IPS-20b (cell line): ENCODE data around the gene CSAG2.
"Not testable (repeated sequence)": the region's sequence is repeated elsewhere in the genome, so short reads cannot be mapped to it uniquely, and the experiment has no call there.

Experiments
- H3K27ac ChIP-seq: one replicate; pipeline ENCODE4 v1.5.1; 2013; ENCODE audit warnings: low read length
- H3K27me3 ChIP-seq: 2 replicates; pipeline ENCODE4 v1.6.1; 2013; ENCODE audit warnings: mild to moderate bottlenecking, low read length, inconsistent platforms; ENCODE audit not compliant: insufficient read depth
- H3K36me3 ChIP-seq: 2 replicates; pipeline ENCODE4 v1.6.1; 2013; ENCODE audit warnings: low read depth, mild to moderate bottlenecking, inconsistent platforms, low read length, moderate library complexity; ENCODE audit not compliant: insufficient read depth
- H3K4me1 ChIP-seq: 2 replicates; pipeline ENCODE4 v1.6.1; 2013; ENCODE audit warnings: mild to moderate bottlenecking, control low read depth, inconsistent platforms, low read length, moderate library complexity; ENCODE audit not compliant: insufficient read depth
- H3K4me3 ChIP-seq: 2 replicates; pipeline ENCODE4 v1.5.1; 2013; ENCODE audit warnings: mild to moderate bottlenecking, low read length, inconsistent platforms
- H3K9ac ChIP-seq: 2 replicates; pipeline ENCODE4 v1.6.1; 2013; ENCODE audit warnings: low read depth, mild to moderate bottlenecking, inconsistent platforms, low read length, moderate library complexity
- H3K9me3 ChIP-seq: 2 replicates; pipeline ENCODE4 v1.6.1; 2013; ENCODE audit warnings: mild to moderate bottlenecking, low read depth, low read length, inconsistent platforms; ENCODE audit not compliant: insufficient read depth

The CSAG2 gene, protein sequence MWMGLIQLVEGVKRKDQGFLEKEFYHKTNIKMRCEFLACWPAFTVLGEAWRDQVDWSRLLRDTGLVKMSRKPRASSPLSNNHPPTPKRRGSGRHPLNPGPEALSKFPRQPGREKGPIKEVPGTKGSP

GRCh38 chrX:152709173-152709572 is at the start of gene CSAG2:
Gene CSAG2, minus strand, starts transcription at chrX:152709273. Its CDS starts 161 bp downstream, at chrX:152709112.
- H3K4me1 ChIP-seq, H3K9me3 ChIP-seq, H3K27ac ChIP-seq, H3K36me3 ChIP-seq, H3K4me3 ChIP-seq, H3K27me3 ChIP-seq, H3K9ac ChIP-seq: not testable (repeated sequence)

- not testable (repeated sequence) for H3K27ac ChIP-seq, H3K36me3 ChIP-seq, H3K4me1 ChIP-seq, H3K9ac ChIP-seq, H3K27me3 ChIP-seq, H3K9me3 ChIP-seq, H3K4me3 ChIP-seq
Measured at GRCh38 chrX:152754871-152755270, 45.8 kb upstream of the CSAG2 start.

DNA sequence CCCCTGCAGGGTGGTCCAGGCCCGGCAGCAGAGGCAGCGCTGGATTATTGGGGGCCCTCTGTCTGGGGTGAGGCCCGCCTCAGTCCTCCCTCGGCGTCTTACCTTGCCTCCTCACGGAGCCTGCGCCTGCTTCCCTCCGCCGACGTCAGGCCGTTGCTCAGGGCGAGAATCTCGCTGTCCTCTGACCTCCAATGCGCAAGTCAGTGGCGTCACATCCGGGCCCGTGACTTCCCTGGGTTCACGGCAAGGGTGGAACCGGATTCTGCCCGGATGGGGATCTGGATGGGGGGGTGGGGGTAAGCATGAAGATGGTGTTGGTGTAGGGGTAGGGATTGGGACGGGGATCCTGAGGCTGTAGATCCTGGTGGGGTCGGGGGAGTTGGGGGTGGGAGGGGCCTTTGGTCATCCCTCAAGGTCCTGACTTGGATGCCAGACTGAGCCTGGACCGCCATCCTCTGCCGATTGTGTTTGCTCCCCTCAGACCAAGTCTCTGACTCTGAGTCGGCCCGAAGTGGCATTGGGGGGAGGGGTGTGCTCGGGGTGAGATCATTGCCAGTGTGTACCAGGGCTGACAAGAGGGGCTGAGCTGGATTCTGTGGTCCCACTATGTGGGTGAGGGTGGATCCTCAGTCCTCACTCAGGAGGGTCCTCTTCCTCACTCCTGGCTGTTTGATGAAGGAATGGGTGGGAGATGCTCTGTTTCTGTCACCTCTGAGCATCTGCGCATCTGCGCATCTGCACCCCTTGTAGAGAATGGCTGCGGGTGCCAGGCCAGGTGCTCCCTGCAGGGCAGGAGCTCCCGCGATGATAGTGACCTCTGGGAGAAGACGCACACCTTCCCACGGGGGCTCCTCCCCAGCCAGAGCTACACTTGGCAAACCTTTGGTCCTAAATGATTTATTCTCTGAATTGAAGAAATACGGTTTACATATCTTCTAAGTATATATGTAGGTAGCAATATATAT is 44.9 kb upstream of the CSAG2 start, which contains the start of gene MAGEA2:
Gene MAGEA2, minus strand, starts transcription at position 157 of the 965 bp plus-strand sequence. CDS start 2,479 bp downstream, outside the sequence.
- H3K36me3 ChIP-seq, H3K27ac ChIP-seq, H3K9me3 ChIP-seq, H3K4me3 ChIP-seq, H3K9ac ChIP-seq, H3K4me1 ChIP-seq, H3K27me3 ChIP-seq: not testable (repeated sequence)

GRCh38 chrX:152738560-152738959 is 29.5 kb upstream of the CSAG2 start:
- Histone ChIP-seq H3K36me3 (no peaks in the 10 kb centered on the region), H3K9me3 (no peaks in the 10 kb centered on the region), H3K4me1 (no peaks in the 10 kb centered on the region), H3K27me3 (no peaks in the 10 kb centered on the region), H3K4me3 (no peak overlapping the region), H3K27ac (no peak overlapping the region), H3K9ac (no peak overlapping the region)

DNA sequence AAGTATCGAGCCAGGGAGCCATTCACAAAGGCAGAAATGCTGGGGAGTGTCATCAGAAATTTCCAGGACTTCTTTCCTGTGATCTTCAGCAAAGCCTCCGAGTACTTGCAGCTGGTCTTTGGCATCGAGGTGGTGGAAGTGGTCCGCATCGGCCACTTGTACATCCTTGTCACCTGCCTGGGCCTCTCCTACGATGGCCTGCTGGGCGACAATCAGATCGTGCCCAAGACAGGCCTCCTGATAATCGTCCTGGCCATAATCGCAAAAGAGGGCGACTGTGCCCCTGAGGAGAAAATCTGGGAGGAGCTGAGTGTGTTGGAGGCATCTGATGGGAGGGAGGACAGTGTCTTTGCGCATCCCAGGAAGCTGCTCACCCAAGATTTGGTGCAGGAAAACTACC is 27.5 kb upstream of the CSAG2 start:
- not testable (repeated sequence) for H3K27me3 ChIP-seq, H3K36me3 ChIP-seq, H3K9ac ChIP-seq

GRCh38 chrX:152735860-152736511 is 26.9 kb upstream of the CSAG2 start:
- no peaks in the 10 kb centered on the region for H3K9me3 ChIP-seq
- H3K36me3 ChIP-seq = no peaks in the 10 kb centered on the region
- H3K4me3 ChIP-seq = no peak overlapping the region
- H3K27me3 ChIP-seq = no peaks in the 10 kb centered on the region
- H3K4me1 ChIP-seq = no peaks in the 10 kb centered on the region
- no peak overlapping the region for H3K9ac ChIP-seq
- H3K27ac ChIP-seq = no peak overlapping the region

More for the DNA sequence above, 27.5 kb upstream of the CSAG2 start:
- H3K4me3 ChIP-seq, H3K9me3 ChIP-seq, H3K4me1 ChIP-seq, H3K27ac ChIP-seq: not testable (repeated sequence)

DNA sequence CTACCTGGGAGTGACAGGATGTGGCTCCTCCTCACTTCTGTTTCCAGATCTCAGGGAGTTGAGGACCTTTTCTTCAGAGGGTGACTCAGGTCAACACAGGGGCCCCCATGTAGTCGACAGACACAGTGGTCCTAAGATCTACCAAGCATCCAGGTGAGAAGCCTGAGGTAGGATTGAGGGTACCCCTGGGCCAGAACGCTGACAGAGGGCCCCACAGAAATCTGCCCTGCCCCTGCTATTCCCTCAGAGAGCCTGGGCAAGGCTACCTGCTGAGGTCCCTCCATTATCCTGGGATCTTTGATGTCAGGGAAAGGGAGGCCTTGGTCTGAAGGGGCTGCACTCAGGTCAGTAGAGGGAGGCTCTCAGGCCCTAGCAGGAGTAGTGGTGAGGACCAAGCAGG is 26.0 kb upstream of the CSAG2 start:
- H3K9me3 ChIP-seq = no peaks in the 10 kb centered on the region
- no peak overlapping the region for H3K4me3 ChIP-seq
- H3K36me3 ChIP-seq = no peaks in the 10 kb centered on the region
- H3K9ac ChIP-seq = no peak overlapping the region
- no peaks in the 10 kb centered on the region for H3K27me3 ChIP-seq
- no peak overlapping the region for H3K27ac ChIP-seq
- H3K4me1 ChIP-seq = no peaks in the 10 kb centered on the region

GRCh38 chrX:152734143-152734858 is 25.2 kb upstream of the CSAG2 start:
- H3K4me1 ChIP-seq, H3K36me3 ChIP-seq, H3K27ac ChIP-seq, H3K9me3 ChIP-seq, H3K9ac ChIP-seq, H3K4me3 ChIP-seq, H3K27me3 ChIP-seq: not testable (repeated sequence)

DNA sequence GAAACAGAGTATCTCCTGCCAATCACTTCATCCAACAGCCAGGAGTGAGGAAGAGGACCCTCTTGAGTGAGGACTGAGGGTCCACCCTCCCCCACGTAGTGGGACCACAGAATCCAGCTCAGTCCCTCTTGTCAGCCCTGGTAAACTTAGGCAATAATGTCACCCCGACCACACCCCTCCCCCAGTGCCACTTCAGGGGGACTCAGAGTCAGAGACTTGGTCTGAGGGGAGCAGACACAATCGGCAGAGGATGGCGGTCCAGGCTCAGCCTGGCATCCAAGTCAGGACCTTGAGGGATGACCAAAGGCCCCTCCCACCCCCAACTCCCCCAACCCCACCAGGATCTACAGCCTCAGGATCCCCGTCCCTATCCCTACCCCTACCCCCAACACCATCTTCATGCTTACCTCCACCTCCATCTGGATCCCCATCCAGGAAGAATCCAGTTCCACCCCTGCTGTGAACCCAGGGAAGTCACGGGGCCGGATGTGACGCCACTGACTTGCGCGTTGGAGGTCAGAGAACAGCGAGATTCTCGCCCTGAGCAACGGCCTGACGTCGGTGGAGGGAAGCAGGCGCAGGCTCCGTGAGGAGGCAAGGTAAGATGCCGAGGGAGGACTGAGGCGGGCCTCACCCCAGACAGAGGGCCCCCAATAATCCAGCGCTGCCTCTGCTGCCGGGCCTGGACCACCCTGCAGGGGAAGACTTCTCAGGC is 24.3 kb upstream of the CSAG2 start, which contains the start of the genes CSAG1 and MAGEA12:
Gene CSAG1, minus strand, starts transcription at position 461 of the 715 bp plus-strand sequence. CDS start 1,261 bp downstream, outside the sequence.
Gene MAGEA12, plus strand, starts transcription at position 497 of the 715 bp plus-strand sequence. CDS start 2,405 bp downstream, outside the sequence.
- Histone ChIP-seq H3K4me3 (no peak within 1 kb of the TSS), H3K4me1 (no peaks in the 10 kb centered on the region), H3K27me3 (no peaks in the 10 kb centered on the region), H3K36me3 (no peaks in the 10 kb centered on the region), H3K27ac (no peak within 1 kb of the TSS), H3K9ac (no peak within 1 kb of the TSS), H3K9me3 (no peaks in the 10 kb centered on the region)

DNA sequence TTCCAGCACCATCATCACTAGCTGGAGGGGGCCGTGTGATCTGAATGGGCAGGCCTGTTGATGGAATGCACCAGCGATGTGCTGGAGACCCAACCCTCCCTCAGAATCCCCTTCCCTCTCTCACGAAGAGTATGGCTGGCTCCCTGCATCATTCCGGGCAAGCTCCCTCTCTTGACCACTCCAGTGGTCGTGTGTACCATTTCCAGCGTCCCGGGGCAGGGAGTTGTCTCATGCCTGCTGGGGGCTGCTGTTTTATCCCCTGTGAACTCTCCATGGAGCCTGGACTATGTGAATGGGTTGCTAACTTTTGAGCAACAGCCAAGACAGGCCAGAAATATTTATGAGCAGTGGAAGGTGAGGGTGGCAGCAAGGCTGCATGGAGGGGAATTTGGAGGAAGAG is 16.3 kb upstream of the CSAG2 start:
- Histone ChIP-seq H3K4me1 (no peaks in the 10 kb centered on the region), H3K9ac (no peak overlapping the region), H3K9me3 (no peaks in the 10 kb centered on the region), H3K27ac (no peak overlapping the region), H3K36me3 (no peaks in the 10 kb centered on the region), H3K27me3 (no peaks in the 10 kb centered on the region), H3K4me3 (no peak overlapping the region)
